Spinal cord (tissue), 10 donors: ENCODE measurements around the gene HRH3. TPM values are rescaled to one million over a fixed set of nuclear protein-coding genes. Genes with fewer than 3 reads are reported as not detected.

Experiments used
- DNase-seq, 6 donors: peaks; one replicate each; pipeline versions ENCODE4 v3.0.0 to v3.0.0-alpha.2; 2013 to 2015; ENCODE audit warnings: low spot score in 6 of 6, low read depth in 4 of 6
- H3K27ac ChIP-seq: one replicate; pipeline ENCODE4 v1.5.1; 2013; ENCODE audit warnings: low read depth, low read length, control low read depth
- H3K27me3 ChIP-seq: one replicate; pipeline ENCODE4 v1.6.1; 2013; ENCODE audit warnings: low read length; ENCODE audit not compliant: control insufficient read depth, insufficient read depth
- H3K36me3 ChIP-seq: one replicate; pipeline ENCODE4 v1.6.1; 2013; ENCODE audit warnings: low read length; ENCODE audit not compliant: control insufficient read depth, insufficient read depth
- H3K4me1 ChIP-seq: one replicate; pipeline ENCODE4 v1.6.1; 2013; ENCODE audit warnings: low read length; ENCODE audit not compliant: control insufficient read depth, insufficient read depth
- H3K4me3 ChIP-seq: one replicate; pipeline ENCODE4 v1.5.1; 2013; ENCODE audit warnings: low read depth, low read length, control low read depth
- H3K9me3 ChIP-seq: one replicate; pipeline ENCODE4 v1.6.1; 2013; ENCODE audit warnings: low read length; ENCODE audit not compliant: control insufficient read depth, insufficient read depth
- WGBS: methylation state at CpG from one replicate; pipeline ENCODE4 v1.1.5; 2013; ENCODE audit warnings: missing lambda C conversion rate; ENCODE audit not compliant: insufficient coverage; 5-methylcytosine and 5-hydroxymethylcytosine counted together
- polyA plus RNA-seq, 2 donors: library from polyadenylated mRNA; unstranded; fragments of 120-200 nt; gene quantifications; one replicate each; pipeline ENCODE4 v1.2.1, GENCODE V29; 2013; ENCODE audit not compliant: insufficient read length in 2 of 2
- total RNA-seq, 2 donors: library from RNA; depleted of rRNA in 1 of 2; stranded (reverse); fragments of 120-200 nt in 1 of 2; fragments of >200 nt in 1 of 2; gene quantifications; one replicate each; pipeline versions ENCODE4 v1.2.3 to v1.2.4, GENCODE V29; 2013 to 2014
- donor health status: healthy.

HRH3 gene
- total and polyA plus RNA-seq, 4 donors = 0.66 to 10.6 (median 5.9) TPM

- Histone ChIP-seq H3K4me3 (no peak overlapping the region), H3K36me3 (peaks cover 47% of the 10 kb centered on the region), H3K27me3 (no peaks in the 10 kb centered on the region), H3K27ac (no peak overlapping the region), H3K9me3 (no peaks in the 10 kb centered on the region), H3K4me1 (peaks cover 13% of the 10 kb centered on the region)
- no peak for DNase-seq
- WGBS = 78% methylated on average over 8 of the region's 8 CpGs
These were observed 26.4 kb upstream of the HRH3 start for GRCh38 chr20:62246431-62246830.

DNA sequence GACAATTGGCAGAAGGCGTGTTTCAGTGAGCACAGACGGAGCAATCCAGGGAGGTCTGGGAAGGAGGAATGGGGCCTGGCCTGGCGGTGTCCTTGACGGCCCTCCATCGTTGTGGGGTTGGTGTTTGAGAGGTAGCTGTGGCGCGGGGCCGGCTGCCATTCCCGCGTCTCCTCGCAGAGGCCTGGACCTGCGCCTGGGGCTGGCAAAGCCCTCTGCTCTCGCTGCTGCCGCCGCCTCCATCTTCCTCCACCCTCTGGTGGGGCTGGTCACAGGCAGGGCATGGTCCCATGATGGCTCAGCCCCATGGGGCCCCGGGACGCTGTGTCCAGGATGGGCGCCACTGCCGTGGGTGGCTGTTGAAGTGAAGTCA, 25.8 kb upstream of the HRH3 start:
- no peak for DNase-seq
- WGBS = 81% methylated on average over 9 of the region's 19 CpGs
- H3K4me3 ChIP-seq = no peak overlapping the region
- no peak overlapping the region for H3K27ac ChIP-seq
- peaks cover 49% of the 10 kb centered on the region for H3K36me3 ChIP-seq
- no peaks in the 10 kb centered on the region for H3K9me3 ChIP-seq
- H3K4me1 ChIP-seq = peaks cover 13% of the 10 kb centered on the region
- no peaks in the 10 kb centered on the region for H3K27me3 ChIP-seq

GRCh38 chr20:62244644-62245108, 24.6 kb upstream of the HRH3 start:
- no peaks in the 10 kb centered on the region for H3K27me3 ChIP-seq
- H3K27ac ChIP-seq = no peak overlapping the region
- H3K4me1 ChIP-seq = peaks cover 17% of the 10 kb centered on the region
- H3K4me3 ChIP-seq = no peak overlapping the region
- no peak for DNase-seq
- WGBS = 90% methylated on average over 17 of the region's 17 CpGs
- peaks cover 49% of the 10 kb centered on the region for H3K36me3 ChIP-seq
- H3K9me3 ChIP-seq = no peaks in the 10 kb centered on the region

GRCh38 chr20:62243906-62244515, 23.9 kb upstream of the HRH3 start:
- Histone ChIP-seq H3K4me1 (peaks cover 24% of the 10 kb centered on the region), H3K27me3 (no peaks in the 10 kb centered on the region), H3K9me3 (no peaks in the 10 kb centered on the region), H3K4me3 (no peak overlapping the region), H3K36me3 (peaks cover 49% of the 10 kb centered on the region), H3K27ac (no peak overlapping the region)
- no peak for DNase-seq
- WGBS = 84% methylated on average over 16 of the region's 21 CpGs

DNA sequence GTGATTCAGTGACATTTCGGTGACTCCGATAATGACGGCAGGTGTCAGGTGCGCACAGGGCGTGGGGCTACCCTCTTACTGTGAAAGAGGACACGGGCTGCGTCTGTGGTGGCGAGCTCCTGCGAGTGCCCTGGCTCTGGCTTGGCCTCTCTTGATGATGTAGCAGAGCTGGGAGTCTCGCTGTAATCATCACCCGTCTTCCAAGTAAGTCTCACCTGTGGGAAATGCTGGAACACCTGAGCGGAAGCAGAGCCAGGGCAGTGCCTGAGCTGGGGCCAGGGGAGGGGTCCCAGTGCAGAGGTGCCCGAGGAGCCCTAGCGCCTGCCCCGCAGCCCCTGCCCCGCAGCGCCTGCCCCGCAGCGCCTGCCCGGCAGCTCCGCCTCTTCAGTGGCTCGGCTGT, 23.0 kb upstream of the HRH3 start:
- Histone ChIP-seq H3K27ac (no peak overlapping the region), H3K36me3 (peaks cover 49% of the 10 kb centered on the region), H3K9me3 (no peaks in the 10 kb centered on the region), H3K4me1 (peaks cover 26% of the 10 kb centered on the region), H3K4me3 (no peak overlapping the region), H3K27me3 (no peaks in the 10 kb centered on the region)
- 73% methylated on average over 19 of the region's 22 CpGs for WGBS
- no peak for DNase-seq

DNA sequence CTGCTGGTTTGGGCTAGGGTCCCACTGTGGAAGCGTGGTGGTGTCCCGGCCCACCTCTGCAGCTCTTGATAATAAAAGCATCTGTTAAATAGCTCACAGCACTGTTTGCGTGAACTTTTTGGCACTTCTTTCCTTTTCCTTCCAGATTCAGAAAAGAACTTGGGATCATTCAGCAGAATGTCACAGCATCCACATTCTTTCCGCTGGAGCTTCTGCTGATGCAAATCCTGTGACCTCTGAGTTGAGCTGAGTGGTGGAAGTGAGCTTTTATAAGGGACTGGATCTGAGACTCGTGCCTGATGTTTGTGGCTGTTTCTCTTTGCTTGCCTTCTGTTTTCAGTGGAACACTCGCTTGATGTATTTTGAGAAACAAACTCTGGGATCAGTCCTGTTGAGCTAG, 22.1 kb upstream of the HRH3 start:
- H3K4me1 ChIP-seq = peaks cover 33% of the 10 kb centered on the region
- H3K9me3 ChIP-seq = no peaks in the 10 kb centered on the region
- no peak for DNase-seq
- H3K36me3 ChIP-seq = peaks cover 47% of the 10 kb centered on the region
- H3K27ac ChIP-seq = no peak overlapping the region
- no peak overlapping the region for H3K4me3 ChIP-seq
- no peaks in the 10 kb centered on the region for H3K27me3 ChIP-seq
- WGBS = 91% methylated on average over 6 of the region's 6 CpGs

DNA sequence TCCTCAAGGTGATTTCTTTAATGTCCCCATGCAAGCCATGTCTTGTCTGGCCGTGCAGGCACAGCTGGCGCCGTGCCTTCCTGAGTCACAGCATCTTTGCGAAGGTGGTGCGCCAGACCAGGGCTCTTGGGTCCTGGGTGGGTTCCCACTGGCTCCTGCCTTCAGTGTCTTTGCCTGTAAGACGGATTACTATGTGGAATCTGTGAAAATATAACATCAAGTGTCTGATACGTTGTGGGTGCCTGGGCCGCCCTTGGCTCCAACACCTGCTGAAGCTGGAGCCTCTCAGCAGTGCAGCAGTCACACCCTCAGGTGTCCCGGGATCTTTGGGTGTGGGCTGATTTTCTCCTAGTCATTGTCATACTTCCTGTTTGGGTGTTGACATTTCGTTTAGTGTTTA, 21.4 kb upstream of the HRH3 start:
- Histone ChIP-seq H3K4me1 (peaks cover 35% of the 10 kb centered on the region), H3K27me3 (no peaks in the 10 kb centered on the region), H3K9me3 (no peaks in the 10 kb centered on the region), H3K27ac (no peak overlapping the region), H3K4me3 (no peak overlapping the region), H3K36me3 (peaks cover 43% of the 10 kb centered on the region)
- no peak for DNase-seq
- 93% methylated on average over 9 of the region's 10 CpGs for WGBS

- no peak for DNase-seq
- no peak overlapping the region for H3K4me3 ChIP-seq
- no peaks in the 10 kb centered on the region for H3K9me3 ChIP-seq
- H3K4me1 ChIP-seq = peaks cover 49% of the 10 kb centered on the region
- WGBS = 94% methylated on average over 7 of the region's 13 CpGs
- H3K27me3 ChIP-seq = no peaks in the 10 kb centered on the region
- peaks cover 31% of the 10 kb centered on the region for H3K36me3 ChIP-seq
- H3K27ac ChIP-seq = no peak overlapping the region
These were observed 20.1 kb upstream of the HRH3 start for GRCh38 chr20:62240020-62240685.

DNA sequence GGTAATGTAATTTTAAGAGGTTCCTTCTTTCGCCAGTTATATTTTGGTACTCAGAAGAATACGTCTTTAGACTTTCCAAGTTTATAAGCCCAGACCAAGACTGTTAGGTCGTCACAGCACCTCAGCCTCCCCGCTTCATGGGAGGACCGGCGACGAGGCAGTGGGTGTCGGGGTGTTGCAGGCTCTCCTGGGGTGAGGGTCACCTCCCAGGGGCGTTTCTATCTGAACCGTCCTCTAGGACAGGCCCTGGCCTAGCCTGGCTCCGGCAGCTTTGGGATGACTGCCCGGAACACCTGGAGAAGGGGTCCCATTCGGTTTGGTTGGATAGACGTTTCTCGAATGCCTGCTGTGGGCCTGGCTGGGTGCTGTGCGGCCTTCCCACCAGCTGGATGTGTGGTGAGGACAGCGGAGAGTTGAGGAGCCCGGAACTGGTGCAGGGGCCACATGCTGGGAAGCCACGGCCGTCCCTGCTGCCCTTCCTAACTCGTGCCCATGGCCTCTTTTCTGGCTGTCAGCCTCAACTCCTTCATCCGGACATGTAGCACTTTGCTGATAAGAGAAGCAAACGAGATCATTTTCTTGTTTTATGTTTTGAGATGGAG, 19.3 kb upstream of the HRH3 start:
- Histone ChIP-seq H3K4me1 (peaks cover 57% of the 10 kb centered on the region), H3K9me3 (no peaks in the 10 kb centered on the region), H3K36me3 (peaks cover 23% of the 10 kb centered on the region), H3K27ac (no peak overlapping the region), H3K27me3 (no peaks in the 10 kb centered on the region), H3K4me3 (peak overlapping the region; percentile 57)
- 58% methylated on average over 15 of the region's 23 CpGs for WGBS
- DNase-seq = no peak
